Nucleus accumbens (tissue), 56 donors: ENCODE data around the gene MARVELD1.
"Not testable (repeated sequence)": the region's sequence is repeated elsewhere in the genome, so short reads cannot be mapped to it uniquely, and the experiment has no call there.

ENCODE experiments used
- DNase-seq, 56 donors: peaks; one replicate each; lab custom pipeline; 2025; lab: John Stamatoyannopoulos, UW

Gene MARVELD1

DNA sequence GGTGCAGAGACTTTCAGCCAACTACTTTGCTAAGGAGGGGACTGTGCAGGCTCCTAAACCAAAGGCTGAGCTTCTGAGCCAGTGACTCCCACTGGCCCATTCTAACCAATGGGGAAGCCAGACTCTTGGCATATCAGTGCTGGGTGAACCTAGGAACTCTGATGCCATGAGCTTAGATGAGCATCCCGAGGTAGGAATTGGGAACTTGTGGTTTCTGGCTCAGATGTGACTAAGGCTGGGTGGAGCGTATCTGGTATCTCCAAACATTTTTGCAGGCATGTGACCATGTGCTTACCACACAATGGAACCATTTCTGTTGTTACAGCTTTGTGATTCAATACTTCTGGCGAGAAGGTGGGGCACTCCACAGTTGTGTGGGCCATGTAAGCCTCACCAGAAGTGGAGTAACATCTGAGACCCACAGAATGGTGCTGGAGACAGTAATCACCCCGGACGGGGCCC lies 23.9 kb upstream of the MARVELD1 start:
- DNase-seq = no peak

GRCh38 chr10:97690133-97690532 lies 23.4 kb upstream of the MARVELD1 start:
- DNase-seq = no peak

GRCh38 chr10:97698072-97698655 lies 15.4 kb upstream of the MARVELD1 start:
- not testable (repeated sequence) for DNase-seq

- DNase-seq = peak in 35 of 56 donors; percentile 14 to 75 (median 35)
Measured at GRCh38 chr10:97701438-97702069, 12.0 kb upstream of the MARVELD1 start.

DNA sequence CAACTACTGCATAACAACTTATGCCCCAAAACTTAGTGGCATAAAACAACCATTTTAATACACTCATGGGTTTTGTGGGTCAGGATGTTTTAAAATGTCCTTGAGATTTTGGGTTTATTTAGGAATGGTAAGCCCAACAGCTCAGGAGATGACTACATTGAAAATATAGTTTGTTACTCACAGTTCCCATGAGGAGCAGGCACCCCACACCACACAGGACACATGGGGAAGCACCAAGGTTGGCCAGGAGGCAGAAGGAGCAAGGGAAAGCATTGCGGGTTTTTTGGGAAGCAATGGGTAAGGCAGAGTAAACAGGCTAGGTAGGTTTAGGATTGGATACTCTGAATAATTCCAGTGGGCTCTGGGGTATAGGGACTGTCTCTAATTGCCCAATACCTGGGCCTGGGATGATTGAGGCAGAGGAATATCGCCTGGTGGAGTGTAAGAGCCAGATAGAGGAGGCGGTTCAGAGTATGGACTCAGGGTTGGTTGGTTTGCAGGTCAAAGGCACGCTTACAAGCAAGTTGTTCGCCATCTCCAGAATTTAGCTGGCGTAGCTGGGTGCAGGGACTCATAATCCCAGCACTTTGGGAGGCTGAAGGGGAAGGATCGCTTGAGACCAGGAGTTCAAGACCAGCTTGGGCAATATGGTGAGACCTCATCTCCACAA lies 10.0 kb upstream of the MARVELD1 start:
- DNase-seq = no peak

- no peak for DNase-seq
Measured at GRCh38 chr10:97704341-97704740, 9.2 kb upstream of the MARVELD1 start.

DNA sequence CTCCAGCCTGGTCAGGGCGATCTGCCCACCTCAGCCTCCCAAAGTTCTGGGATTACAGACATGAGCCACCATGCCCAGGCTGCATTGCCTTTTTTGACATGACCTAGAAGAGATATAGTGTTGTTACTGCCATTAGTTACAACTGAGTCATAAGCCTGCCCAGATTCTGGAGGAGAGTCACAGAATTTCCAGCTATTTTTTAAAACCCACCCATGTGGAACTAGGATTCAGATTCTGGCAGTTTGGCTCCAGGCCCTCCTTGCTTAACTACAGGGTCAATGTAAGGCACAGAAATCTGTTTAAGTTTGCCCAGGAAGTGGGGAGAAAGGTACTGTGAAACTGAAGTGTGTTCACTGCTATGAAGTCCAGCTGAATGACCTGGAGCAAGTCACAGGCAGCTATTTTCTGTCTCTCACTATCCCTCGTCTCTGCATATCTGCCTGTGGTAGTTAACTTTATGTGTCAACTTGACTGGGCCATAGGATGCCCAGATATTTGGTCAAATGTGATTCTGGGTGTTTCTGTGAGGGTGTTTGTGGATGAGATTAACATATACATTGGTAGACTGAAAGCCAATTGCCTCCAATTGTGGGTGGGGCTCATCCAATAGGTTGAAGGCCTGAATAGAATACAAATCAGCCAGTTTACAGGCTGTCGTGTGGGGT lies 8.4 kb upstream of the MARVELD1 start:
- DNase-seq = no peak

DNA sequence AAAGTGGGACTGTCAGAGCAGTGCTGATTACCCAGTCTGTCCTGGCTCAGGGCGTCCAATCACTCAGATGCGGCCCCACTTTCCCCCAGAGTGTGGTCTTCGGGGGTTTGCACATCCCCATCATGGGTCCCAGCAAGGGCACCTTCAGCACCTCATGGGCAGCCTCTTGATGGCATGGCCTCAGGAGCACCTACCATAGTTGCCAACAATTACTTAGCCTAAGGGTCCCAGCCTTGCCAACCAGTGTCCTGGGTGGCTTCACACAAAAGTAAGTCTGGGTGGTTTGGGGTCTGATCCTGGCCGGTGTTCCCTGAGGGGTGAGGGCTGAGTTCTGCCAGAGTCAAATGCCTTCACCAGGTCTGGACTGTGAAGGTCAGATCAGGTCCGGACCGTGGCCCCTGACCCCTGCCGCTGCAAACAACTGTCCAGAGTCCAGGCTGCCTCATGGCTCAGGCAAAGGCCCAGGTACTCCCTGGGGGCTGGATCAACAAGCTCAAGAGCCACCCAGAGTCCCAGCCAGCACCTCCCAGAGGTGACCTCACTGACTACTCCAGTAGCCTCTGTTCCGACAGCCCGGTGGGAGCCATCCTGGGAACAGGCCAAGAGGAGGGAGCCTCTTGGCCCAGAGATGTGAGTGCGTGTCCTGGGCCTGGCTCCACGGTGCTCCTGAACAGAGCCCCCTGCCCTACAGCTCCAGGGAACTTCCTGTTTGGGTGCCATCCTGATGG lies 6.2 kb upstream of the MARVELD1 start:
- DNase-seq = no peak

- no peak for DNase-seq
Measured at GRCh38 chr10:97708167-97708566, 5.4 kb upstream of the MARVELD1 start.

- DNase-seq = peak in 30 of 56 donors; percentile 3 to 74 (median 22)
Measured at GRCh38 chr10:97708976-97709946, 4.3 kb upstream of the MARVELD1 start.

DNA sequence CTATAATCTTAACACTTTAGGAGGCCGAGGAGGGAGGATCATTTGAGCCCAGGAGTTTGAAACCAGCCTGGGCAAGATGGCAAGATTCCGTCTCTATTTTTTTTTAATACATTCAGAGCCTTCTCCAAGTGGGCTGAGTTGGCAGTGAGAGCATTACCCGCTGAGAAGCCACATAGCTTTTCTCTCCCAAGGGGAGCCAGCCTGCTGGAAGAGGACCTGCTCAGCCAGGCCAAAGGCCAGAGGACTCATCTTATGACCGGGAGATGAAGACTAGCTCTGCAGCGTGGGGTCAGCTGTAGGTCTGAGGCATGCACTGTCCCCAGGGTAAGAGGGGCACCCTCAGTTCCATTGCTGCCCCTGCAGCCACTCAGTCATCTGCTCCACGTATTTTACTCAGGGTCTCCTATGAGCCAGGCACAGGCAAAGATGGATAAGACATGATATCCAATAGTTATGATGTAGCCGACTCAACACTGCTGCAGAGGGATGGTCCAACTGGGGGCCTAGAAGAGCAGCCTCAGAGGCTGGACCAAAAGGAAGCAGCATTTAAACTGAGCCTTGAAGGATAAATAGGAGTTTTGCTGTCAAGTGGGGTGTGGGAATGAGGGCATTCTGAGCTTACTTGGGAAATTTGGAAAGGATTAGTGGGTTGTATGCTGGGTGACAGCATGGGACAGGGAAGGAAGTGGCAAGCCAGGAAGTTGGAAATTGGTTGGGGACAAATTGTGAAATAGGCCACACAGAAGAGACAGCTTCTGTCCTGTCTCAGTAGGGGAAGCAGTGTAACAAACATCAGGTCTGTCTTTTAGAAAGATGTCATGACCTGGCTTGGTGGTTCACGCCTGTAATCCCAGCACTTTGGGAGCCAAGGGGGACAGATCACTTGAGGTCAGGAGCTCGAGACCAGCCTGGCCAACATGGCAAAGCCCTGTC lies 1.6 kb upstream of the MARVELD1 start:
- no peak for DNase-seq

DNA sequence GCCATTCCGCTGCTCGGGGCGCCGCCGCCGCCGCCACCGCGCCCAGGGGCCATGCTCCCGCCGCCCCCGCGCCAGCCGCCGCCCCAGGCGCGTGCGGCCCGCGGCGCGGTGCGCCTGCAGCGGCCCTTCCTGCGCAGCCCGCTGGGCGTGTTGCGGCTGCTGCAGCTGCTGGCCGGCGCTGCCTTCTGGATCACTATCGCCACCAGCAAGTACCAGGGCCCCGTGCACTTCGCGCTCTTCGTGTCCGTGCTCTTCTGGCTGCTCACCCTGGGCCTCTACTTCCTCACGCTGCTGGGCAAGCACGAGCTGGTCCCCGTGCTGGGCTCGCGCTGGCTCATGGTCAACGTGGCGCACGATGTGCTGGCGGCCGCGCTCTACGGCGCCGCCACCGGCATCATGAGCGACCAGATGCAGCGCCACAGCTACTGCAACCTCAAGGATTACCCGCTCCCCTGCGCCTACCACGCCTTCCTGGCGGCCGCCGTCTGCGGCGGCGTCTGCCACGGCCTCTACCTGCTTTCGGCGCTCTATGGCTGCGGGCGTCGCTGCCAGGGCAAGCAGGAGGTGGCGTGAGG lies 383 bp downstream of the MARVELD1 start:
- DNase-seq = peak in 47 of 56 donors; percentile 11 to 76 (median 50)

DNA sequence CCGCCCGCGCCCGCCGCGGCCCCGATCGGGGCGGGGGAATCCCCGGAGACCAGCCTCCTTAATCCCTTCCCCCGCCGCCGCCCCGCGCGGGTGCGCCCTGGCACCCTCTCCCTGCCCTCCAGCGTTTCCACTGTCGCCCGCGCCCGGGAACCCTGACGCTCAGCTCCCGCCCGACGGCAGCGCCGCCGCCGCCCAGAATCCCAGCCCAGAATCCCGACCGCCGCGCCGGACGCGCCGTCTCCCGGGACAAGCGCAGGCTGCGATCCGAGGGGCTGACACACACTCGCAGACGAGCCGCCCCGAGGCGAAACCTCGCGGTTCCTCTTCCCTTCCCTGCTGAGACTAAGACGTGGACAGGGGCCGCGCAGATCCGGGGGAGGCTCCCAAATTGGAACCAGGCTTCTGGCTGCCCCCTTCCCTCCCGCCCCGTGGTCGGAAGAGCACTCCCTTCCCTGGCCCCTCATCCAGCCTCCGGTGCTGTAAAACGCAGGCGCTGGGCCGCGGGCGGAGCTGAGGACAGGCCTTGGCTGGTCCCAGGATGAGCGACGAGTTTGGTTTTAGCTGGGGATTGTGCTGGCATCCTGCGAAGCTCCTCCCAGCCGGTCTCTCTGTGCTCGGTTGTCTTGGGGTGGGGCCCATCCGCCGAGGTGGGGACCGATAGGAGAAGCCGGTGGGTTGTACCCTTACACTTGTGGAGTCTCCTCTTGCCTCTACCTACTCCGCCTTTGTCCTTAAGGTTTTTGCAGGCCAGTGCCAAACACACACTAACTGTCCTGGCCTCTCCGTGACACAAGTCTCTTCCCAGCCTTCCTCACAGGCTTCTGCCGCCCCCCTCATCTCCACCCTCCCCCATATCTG lies 1.1 kb downstream of the MARVELD1 start:
- DNase-seq = peak in 34 of 56 donors; percentile 7 to 74 (median 42)

GRCh38 chr10:97715259-97715874 lies 1.8 kb downstream of the MARVELD1 start:
- DNase-seq = no peak

GRCh38 chr10:97717627-97718026 lies 4.1 kb downstream of the MARVELD1 start:
- no peak for DNase-seq

GRCh38 chr10:97718178-97718577 lies 4.6 kb downstream of the MARVELD1 start:
- peak in 47 of 56 donors; percentile 12 to 76 (median 43) for DNase-seq
